OCI-LY3 (cell line): ENCODE data around the gene STX1B.

Experiments
- H2AFZ ChIP-seq: fragments of 200-600, 300-600 bp; shearing (Covaris generic); 2 replicates; pipeline ENCODE4 v1.6.0; 2014; ENCODE audit warnings: antibody characterized with exemption, low read depth, low read length
- H3K27ac ChIP-seq: fragments of 200-600, 300-600 bp; sonication (generic); 2 replicates; pipeline ENCODE4 v1.5.1; 2014; ENCODE audit warnings: mild to moderate bottlenecking, low read length, moderate library complexity, mixed read lengths
- H3K27me3 ChIP-seq: fragments of 200-600, 300-600 bp; sonication (generic); 2 replicates; pipeline ENCODE4 v1.6.1; 2014; ENCODE audit warnings: low read depth, low read length, mixed read lengths
- H3K36me3 ChIP-seq: fragments of 200-600, 300-600 bp; sonication (generic); replicated peaks from 2 replicates; pipeline ENCODE3; 2014; ENCODE audit warnings: low read depth, low read length, mixed read lengths
- H3K4me1 ChIP-seq: fragments of 300-600, 200-600 bp; sonication (generic); 2 replicates; pipeline ENCODE4 v1.6.1; 2014; ENCODE audit warnings: low read length, mixed read lengths
- H3K4me2 ChIP-seq: fragments of 200-600, 300-600 bp; sonication (generic); 2 replicates; pipeline ENCODE4 v1.6.1; 2014; ENCODE audit warnings: low read length, mixed read lengths
- H3K4me3 ChIP-seq: fragments of 300-600, 200-600 bp; sonication (generic); 2 replicates; pipeline ENCODE4 v1.5.1; 2014; ENCODE audit warnings: antibody characterized with exemption, mild to moderate bottlenecking, low read length, moderate library complexity
- H3K79me2 ChIP-seq: fragments of 300-600, 200-600 bp; shearing (Covaris generic); 2 replicates; pipeline ENCODE4 v1.6.1; 2014; ENCODE audit warnings: mild to moderate bottlenecking, low read length, mixed read lengths
- H3K9ac ChIP-seq: fragments of 300-600, 200-600 bp; shearing (Covaris generic); 2 replicates; pipeline ENCODE4 v1.6.0; 2014; ENCODE audit warnings: mild to moderate bottlenecking, low read length, moderate library complexity
- H3K9me3 ChIP-seq: fragments of 200-600, 300-600 bp; shearing (Covaris generic); 2 replicates; pipeline ENCODE4 v1.6.1; 2014; ENCODE audit warnings: low read length, mixed read lengths; ENCODE audit not compliant: insufficient read depth
- H4K20me1 ChIP-seq: fragments of 200-600, 300-600 bp; sonication (generic); 2 replicates; pipeline ENCODE4 v1.6.1; 2016; ENCODE audit warnings: low read length, mixed read lengths; ENCODE audit not compliant: insufficient read depth
- CTCF ChIP-seq: fragments of 200-600, 300-600 bp; sonication (generic); IDR thresholded peaks from 2 replicates; pipeline ENCODE4 v1.5.1; 2014; ENCODE audit warnings: antibody characterized with exemption, low read length, low read depth
- EZH2phosphoT487 ChIP-seq: fragments of 200-600 bp; shearing (Covaris generic); IDR thresholded peaks from 2 replicates; pipeline ENCODE4 v1.6.1; 2018; ENCODE audit warnings: antibody characterized with exemption, mixed run types, low read depth

Gene STX1B

GRCh38 chr16:31007684-31008083, 2.8 kb downstream of the STX1B start:
- no peak overlapping the region for H3K4me3 ChIP-seq
- no peaks in the 10 kb centered on the region for H3K9me3 ChIP-seq
- no peaks in the 10 kb centered on the region for H3K4me1 ChIP-seq
- H3K79me2 ChIP-seq, result no peaks in the 10 kb centered on the region
- H2AFZ ChIP-seq, result no peak overlapping the region
- no peak for TF ChIP-seq CTCF
- TF ChIP-seq EZH2phosphoT487, result no peak
- no peaks in the 10 kb centered on the region for H4K20me1 ChIP-seq
- no peaks in the 10 kb centered on the region for H3K36me3 ChIP-seq
- H3K4me2 ChIP-seq, result no peak overlapping the region
- H3K27me3 ChIP-seq, result 0 out of 2 replicates have a peak, but pooled peaks cover 3% of the 10 kb centered on the region
- no peak overlapping the region for H3K27ac ChIP-seq
- no peak overlapping the region for H3K9ac ChIP-seq

GRCh38 chr16:31006589-31006988, 3.8 kb downstream of the STX1B start:
- H3K4me1 ChIP-seq, result no peaks in the 10 kb centered on the region
- H3K27me3 ChIP-seq, result 0 out of 2 replicates have a peak, but pooled peaks cover 3% of the 10 kb centered on the region

GRCh38 chr16:31006086-31006385, 4.4 kb downstream of the STX1B start:
- H3K27me3 ChIP-seq, result 0 out of 2 replicates have a peak, but pooled peaks cover 3% of the 10 kb centered on the region
- no peak overlapping the region for H3K4me2 ChIP-seq
- no peak overlapping the region for H3K4me3 ChIP-seq
- H3K27ac ChIP-seq, result no peak overlapping the region
- TF ChIP-seq CTCF, result no peak
- TF ChIP-seq EZH2phosphoT487, result no peak
- H4K20me1 ChIP-seq, result no peaks in the 10 kb centered on the region
- no peak overlapping the region for H3K9ac ChIP-seq
- no peaks in the 10 kb centered on the region for H3K79me2 ChIP-seq
- H3K9me3 ChIP-seq, result no peaks in the 10 kb centered on the region
- no peaks in the 10 kb centered on the region for H3K4me1 ChIP-seq
- no peaks in the 10 kb centered on the region for H3K36me3 ChIP-seq
- no peak overlapping the region for H2AFZ ChIP-seq

More at GRCh38 chr16:31006589-31006988, 3.8 kb downstream of the STX1B start:
- TF ChIP-seq CTCF, result no peak
- TF ChIP-seq EZH2phosphoT487, result no peak
- no peaks in the 10 kb centered on the region for H4K20me1 ChIP-seq
- no peak overlapping the region for H3K4me2 ChIP-seq
- no peak overlapping the region for H3K27ac ChIP-seq
- H2AFZ ChIP-seq, result no peak overlapping the region
- H3K4me3 ChIP-seq, result no peak overlapping the region
- no peaks in the 10 kb centered on the region for H3K79me2 ChIP-seq
- no peaks in the 10 kb centered on the region for H3K36me3 ChIP-seq
- H3K9me3 ChIP-seq, result no peaks in the 10 kb centered on the region
- no peak overlapping the region for H3K9ac ChIP-seq

GRCh38 chr16:31005350-31006085, 4.9 kb downstream of the STX1B start:
- H3K79me2 ChIP-seq, result no peaks in the 10 kb centered on the region
- H3K4me1 ChIP-seq, result no peaks in the 10 kb centered on the region
- H3K9ac ChIP-seq, result no peak overlapping the region
- H3K4me2 ChIP-seq, result no peak overlapping the region
- H4K20me1 ChIP-seq, result no peaks in the 10 kb centered on the region
- H3K9me3 ChIP-seq, result no peaks in the 10 kb centered on the region
- no peak overlapping the region for H2AFZ ChIP-seq
- H3K27ac ChIP-seq, result no peak overlapping the region
- TF ChIP-seq CTCF, result no peak
- no peak for TF ChIP-seq EZH2phosphoT487
- H3K27me3 ChIP-seq, result 0 out of 2 replicates have a peak, but pooled peaks cover 3% of the 10 kb centered on the region
- no peaks in the 10 kb centered on the region for H3K36me3 ChIP-seq
- no peak overlapping the region for H3K4me3 ChIP-seq
